GM18909 (cell line): ENCODE results near the gene GCSAM.

Experiments
- ATAC-seq: cut with Tn5 transposase; IDR thresholded peaks from one replicate; pipeline ENCODE4 v1.9.1; 2021; ENCODE audit warnings: mild to moderate bottlenecking; ENCODE audit not compliant: unreplicated experiment, poor library complexity

Gene GCSAM, protein sequence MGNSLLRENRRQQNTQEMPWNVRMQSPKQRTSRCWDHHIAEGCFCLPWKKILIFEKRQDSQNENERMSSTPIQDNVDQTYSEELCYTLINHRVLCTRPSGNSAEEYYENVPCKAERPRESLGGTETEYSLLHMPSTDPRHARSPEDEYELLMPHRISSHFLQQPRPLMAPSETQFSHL

DNA sequence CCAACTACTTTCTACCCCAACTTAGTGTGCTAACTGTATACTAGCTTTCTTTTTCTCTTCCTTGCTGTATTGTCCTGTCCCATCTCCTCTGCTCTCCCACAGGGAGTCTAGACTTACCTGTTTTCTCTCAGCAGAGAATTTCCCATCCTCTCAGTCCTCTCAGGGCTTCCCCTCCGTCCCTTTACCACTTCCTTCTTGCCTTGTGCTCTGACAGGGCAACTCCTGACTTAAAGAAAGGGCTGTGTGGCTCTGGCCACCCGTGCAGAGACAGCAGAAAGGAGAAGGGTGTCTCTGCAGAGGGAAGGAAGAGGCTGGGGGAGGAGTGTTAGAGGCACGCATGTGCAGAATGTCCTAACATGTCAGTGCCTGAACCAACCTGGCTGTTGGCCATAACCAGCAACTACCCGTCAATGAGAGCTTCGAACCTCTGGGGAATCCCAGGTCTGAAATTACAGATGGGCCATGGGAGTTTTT lies at the start of gene GCSAM:
Gene GCSAM (minus strand): TSS at position 274 of the 474 bp plus-strand sequence. CDS start 128 bp downstream, at position 146.
- peak; percentile 80 for ATAC-seq

- no peak for ATAC-seq
Measured at GRCh38 chr3:112175646-112176045, 42.6 kb upstream of the GCSAM start.

DNA sequence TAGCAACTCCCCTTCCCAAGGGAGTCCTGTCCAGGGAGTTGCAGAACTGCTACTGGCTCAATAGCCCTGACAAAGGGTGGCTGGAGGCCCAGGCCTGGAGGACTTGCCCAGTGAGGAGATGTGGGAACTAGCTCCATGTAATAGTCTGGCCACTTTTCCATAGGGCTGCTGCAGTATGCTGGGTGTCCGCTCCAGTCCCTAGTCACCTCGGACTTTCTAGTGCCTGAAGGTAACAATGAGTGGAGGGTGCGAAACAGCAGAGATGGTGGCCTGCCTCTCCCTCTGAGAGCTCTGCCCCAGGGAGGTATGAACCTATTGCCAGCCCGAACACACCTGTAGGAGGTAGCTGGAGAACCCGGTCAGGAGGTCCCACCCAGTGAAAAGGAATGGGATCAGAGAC lies 42.0 kb upstream of the GCSAM start:
- no peak for ATAC-seq

- no peak for ATAC-seq
Measured at GRCh38 chr3:112171144-112171543, 38.1 kb upstream of the GCSAM start.

- ATAC-seq: no peak
Measured at GRCh38 chr3:112170046-112170445, 37.0 kb upstream of the GCSAM start.

DNA sequence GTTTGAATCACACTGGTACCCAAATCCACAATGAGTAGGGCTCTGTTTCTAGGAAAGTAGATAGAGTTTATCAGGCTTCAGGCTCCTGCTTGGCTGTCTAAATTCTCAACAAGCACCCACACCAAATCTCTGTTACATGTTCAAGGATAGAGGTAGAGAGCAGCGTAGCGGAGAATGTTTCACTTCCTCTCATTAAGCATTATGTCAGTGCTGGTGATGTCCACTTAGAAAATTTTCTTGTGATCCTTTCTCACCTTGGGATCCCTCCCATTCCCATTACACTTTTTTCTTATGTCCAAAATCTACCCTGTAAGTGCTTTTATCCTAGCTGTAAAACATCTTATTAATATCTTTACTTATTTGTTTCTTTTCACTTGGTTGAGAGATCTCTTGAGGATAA lies 34.7 kb upstream of the GCSAM start:
- peak; percentile 63 for ATAC-seq

GRCh38 chr3:112149136-112149535 lies 16.1 kb upstream of the GCSAM start:
- no peak for ATAC-seq

GRCh38 chr3:112143689-112144088 lies 10.6 kb upstream of the GCSAM start:
- no peak for ATAC-seq

- peak; percentile 62 for ATAC-seq
Measured at GRCh38 chr3:112143251-112143650, 10.2 kb upstream of the GCSAM start.

GRCh38 chr3:112141293-112141692 lies 8.2 kb upstream of the GCSAM start:
- no peak for ATAC-seq

GRCh38 chr3:112140584-112140983 lies 7.5 kb upstream of the GCSAM start:
- no peak for ATAC-seq

- no peak for ATAC-seq
Measured at GRCh38 chr3:112138219-112138969, 5.3 kb upstream of the GCSAM start.

- no peak for ATAC-seq
Measured at GRCh38 chr3:112137781-112138180, 4.7 kb upstream of the GCSAM start.

DNA sequence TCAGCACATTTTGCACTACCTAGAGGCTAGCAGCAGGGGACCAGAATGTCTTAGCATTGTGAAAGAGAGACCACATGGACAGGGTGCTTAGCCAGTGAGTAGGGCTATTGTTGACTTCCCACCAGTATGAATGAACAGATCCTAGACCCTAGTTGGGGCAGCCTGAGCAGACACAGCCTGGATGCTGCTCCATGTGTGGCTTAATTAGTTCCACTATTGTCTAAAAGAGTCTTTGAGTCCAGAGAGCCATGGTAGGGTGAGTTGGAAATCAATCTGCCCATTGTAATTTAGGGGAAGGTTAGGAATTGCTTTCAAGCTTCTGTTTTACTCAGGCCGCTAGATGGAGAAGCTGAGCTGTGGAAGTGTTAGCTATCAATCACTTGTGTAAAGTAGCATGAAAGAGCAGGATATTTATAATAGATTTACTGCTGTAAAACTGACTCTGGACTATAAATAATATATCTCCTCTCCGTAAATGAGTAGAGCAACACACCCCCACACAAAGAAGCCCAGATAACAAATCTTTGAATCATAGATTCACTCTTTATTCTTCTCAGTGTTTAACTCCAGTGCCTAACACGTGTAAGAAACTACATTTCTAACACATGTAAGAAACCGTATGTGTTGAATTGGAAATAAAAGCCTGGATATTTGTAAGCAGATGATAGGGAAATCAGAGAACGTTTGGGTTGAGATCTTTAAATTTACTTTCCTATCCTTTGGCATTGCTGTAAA lies 4.1 kb upstream of the GCSAM start:
- ATAC-seq: peak; percentile 31

- no peak for ATAC-seq
Measured at GRCh38 chr3:112136046-112136445, 3.0 kb upstream of the GCSAM start.

DNA sequence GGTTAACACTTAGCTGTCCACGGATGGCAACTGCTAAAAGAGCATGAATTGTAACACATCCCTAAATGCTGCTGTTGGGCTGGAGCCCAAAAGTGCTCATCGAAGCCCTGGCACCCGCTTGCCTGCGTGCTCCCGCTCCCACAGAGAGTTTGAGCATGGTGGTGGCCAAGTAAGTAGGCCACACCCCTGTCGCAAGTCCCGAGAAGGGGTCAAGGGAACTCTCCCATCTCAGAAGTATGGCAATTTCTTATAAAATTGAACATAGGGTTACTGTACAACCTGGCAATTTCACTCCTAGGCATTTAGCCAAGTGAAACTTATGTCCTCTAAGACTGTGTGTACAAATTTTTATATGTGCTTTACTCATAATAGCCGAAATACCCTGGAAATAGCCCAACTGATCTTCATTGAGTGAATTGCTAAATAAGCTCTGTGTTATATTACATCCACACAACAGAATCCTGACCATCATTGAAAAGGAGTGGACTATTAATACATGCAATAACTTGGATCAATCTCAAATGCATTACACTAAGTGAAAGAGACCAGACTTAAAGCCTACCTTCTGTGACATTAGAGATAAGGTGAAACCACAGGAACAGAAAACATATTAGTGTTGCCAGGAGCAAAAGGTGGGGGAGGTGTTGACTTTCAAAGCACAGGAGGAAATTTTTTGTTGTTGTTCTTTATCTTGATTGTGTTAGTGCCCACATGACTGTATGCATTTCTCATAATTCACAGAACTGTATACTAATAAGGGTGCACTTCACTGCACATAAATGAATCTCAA lies 1.5 kb upstream of the GCSAM start:
- ATAC-seq: no peak

GRCh38 chr3:112133626-112134334 lies 732 bp upstream of the GCSAM start:
- ATAC-seq: no peak

DNA sequence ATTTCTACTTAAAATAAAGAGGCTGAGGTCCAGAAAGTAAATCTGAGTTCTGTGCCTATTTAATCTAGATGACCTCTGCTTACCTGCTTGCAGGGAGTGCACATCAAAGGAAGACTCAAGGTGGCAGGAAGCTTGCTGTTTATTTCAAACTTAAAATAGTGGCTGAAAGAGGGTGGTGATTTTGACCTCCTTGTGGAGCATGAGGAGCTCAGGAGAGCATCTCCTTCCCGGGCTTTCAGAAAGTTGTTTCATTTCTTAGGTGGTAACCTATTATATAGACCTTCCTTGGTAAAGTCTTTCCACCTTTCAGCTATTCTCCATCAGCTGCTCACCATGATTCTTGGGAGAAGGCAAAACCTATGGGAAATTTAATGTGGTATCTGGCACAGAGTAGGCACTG lies 494 bp downstream of the GCSAM start:
- ATAC-seq: no peak

- ATAC-seq: no peak
Measured at GRCh38 chr3:112132088-112132487, 960 bp downstream of the GCSAM start.

GRCh38 chr3:112131111-112131510 lies 1.9 kb downstream of the GCSAM start:
- no peak for ATAC-seq
